MM.1S (cell line): Measurements from ENCODE around the gene MYLK.

ENCODE experiments used
- CTCF ChIP-seq: fragments of 300-600 bp; sonication (generic); IDR thresholded peaks from 2 replicates; pipeline ENCODE4 v1.5.1; 2016; ENCODE audit warnings: antibody characterized with exemption, low read length, mixed read lengths
- EZH2phosphoT487 ChIP-seq: fragments of 300-600 bp; sonication (generic); IDR thresholded peaks from 2 replicates; pipeline ENCODE4 v1.6.1; 2018; ENCODE audit warnings: antibody characterized with exemption, low read length

- TF ChIP-seq CTCF = no peak
- TF ChIP-seq EZH2phosphoT487 = no peak
These were observed 97.0 kb downstream of the MYLK start for GRCh38 chr3:123787133-123787532.
